Measurements from ENCODE around the gene USH2A.

USH2A gene

DNA sequence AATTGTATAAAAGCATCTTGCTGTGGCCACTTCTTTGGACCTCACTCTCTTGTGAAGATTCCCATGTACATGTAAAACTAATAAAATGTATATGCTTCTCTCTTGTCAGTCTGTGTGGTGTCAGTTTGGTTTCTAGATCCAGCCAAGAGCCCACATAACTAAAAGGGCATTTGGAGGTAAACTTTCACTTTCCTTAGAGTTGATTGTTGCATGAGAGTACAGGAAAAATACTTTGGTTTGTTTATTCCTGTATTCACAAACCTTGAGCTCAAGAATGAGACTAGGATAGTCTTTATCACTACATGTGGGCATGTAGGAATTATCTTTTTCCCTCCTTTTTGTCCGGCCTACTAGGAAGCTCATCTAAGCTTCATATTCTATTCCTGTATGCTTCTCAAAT, 805.3 kb downstream of the USH2A start:
- H3K9me3 ChIP-seq (ENCODE audit: insufficient read depth, low read length), result no peaks in the 10 kb centered on the region
- no peaks in the 10 kb centered on the region for H3K36me3 ChIP-seq (ENCODE audit: low read length)
- H3F3A ChIP-seq (ENCODE audit: insufficient read depth), result no peaks in the 10 kb centered on the region
- H3K4me3 ChIP-seq (ENCODE audit: insufficient read depth, low read length, poor library complexity, severe bottlenecking), result no peak overlapping the region
- no peak overlapping the region for H3K27ac ChIP-seq (ENCODE audit: low read depth, low read length)
- TF ChIP-seq, protein P1, sequence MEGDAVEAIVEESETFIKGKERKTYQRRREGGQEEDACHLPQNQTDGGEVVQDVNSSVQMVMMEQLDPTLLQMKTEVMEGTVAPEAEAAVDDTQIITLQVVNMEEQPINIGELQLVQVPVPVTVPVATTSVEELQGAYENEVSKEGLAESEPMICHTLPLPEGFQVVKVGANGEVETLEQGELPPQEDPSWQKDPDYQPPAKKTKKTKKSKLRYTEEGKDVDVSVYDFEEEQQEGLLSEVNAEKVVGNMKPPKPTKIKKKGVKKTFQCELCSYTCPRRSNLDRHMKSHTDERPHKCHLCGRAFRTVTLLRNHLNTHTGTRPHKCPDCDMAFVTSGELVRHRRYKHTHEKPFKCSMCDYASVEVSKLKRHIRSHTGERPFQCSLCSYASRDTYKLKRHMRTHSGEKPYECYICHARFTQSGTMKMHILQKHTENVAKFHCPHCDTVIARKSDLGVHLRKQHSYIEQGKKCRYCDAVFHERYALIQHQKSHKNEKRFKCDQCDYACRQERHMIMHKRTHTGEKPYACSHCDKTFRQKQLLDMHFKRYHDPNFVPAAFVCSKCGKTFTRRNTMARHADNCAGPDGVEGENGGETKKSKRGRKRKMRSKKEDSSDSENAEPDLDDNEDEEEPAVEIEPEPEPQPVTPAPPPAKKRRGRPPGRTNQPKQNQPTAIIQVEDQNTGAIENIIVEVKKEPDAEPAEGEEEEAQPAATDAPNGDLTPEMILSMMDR (IDR thresholded peaks at IDR 0.05; ENCODE audit: insufficient read depth, low read length, poor library complexity, severe bottlenecking), result no peak
- no peak for TF ChIP-seq EZH2phosphoT487 (conservative IDR thresholded peaks at IDR 0.05; ENCODE audit: low read length)
- H3K79me2 ChIP-seq (ENCODE audit: insufficient read depth, low read length), result no peaks in the 10 kb centered on the region
- H3K9me2 ChIP-seq (replicated peaks; ENCODE audit: insufficient read depth, low read length), result no peaks in the 10 kb centered on the region
- H3K27me3 ChIP-seq (ENCODE audit: low read length), result no peaks in the 10 kb centered on the region
- no peak overlapping the region for H3K4me2 ChIP-seq (ENCODE audit: low read depth, low read length, poor library complexity, severe bottlenecking)
- no peak overlapping the region for H2AFZ ChIP-seq (ENCODE audit: low read depth, low read length, severe bottlenecking)
- no peak overlapping the region for H3K9ac ChIP-seq (ENCODE audit: low read length)
- H4K20me1 ChIP-seq (ENCODE audit: low read depth, low read length), result no peaks in the 10 kb centered on the region

DNA sequence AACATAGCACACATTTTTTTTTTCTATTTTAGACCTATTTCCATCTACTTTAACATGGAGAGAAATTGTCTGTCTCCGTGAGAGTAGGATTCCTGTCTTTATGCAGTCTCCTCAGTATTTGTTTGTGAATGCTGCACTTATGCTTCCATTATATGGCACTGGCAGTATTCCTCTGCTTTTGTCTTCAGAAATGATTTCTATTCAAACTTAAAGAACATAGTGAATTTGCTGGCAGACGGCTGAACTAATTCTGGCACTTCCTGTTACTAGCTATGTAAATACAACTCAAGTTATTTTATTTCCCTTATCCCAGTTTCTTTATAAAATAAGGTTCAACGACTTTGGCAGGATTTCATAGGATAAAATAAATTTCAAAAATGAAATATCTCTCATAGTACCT, 810.9 kb downstream of the USH2A start:
- Histone ChIP-seq H3K27me3 (ENCODE audit: low read length) (no peaks in the 10 kb centered on the region), H3K9ac (ENCODE audit: low read length) (no peak overlapping the region), H3K4me3 (ENCODE audit: insufficient read depth, low read length, poor library complexity, severe bottlenecking) (no peak overlapping the region), H3K27ac (ENCODE audit: low read depth, low read length) (no peak overlapping the region), H3K9me3 (ENCODE audit: insufficient read depth, low read length) (no peaks in the 10 kb centered on the region), H3K4me2 (ENCODE audit: low read depth, low read length, poor library complexity, severe bottlenecking) (no peak overlapping the region), H4K20me1 (ENCODE audit: low read depth, low read length) (no peaks in the 10 kb centered on the region), H3K9me2 (replicated peaks; ENCODE audit: insufficient read depth, low read length) (no peaks in the 10 kb centered on the region), H3K36me3 (ENCODE audit: low read length) (no peaks in the 10 kb centered on the region), H3K79me2 (ENCODE audit: insufficient read depth, low read length) (no peaks in the 10 kb centered on the region), H3F3A (ENCODE audit: insufficient read depth) (no peaks in the 10 kb centered on the region), H2AFZ (ENCODE audit: low read depth, low read length, severe bottlenecking) (no peak overlapping the region)
- TF ChIP-seq, protein P1 (IDR thresholded peaks at IDR 0.05; ENCODE audit: insufficient read depth, low read length, poor library complexity, severe bottlenecking), result no peak
- TF ChIP-seq EZH2phosphoT487 (conservative IDR thresholded peaks at IDR 0.05; ENCODE audit: low read length), result no peak

DNA sequence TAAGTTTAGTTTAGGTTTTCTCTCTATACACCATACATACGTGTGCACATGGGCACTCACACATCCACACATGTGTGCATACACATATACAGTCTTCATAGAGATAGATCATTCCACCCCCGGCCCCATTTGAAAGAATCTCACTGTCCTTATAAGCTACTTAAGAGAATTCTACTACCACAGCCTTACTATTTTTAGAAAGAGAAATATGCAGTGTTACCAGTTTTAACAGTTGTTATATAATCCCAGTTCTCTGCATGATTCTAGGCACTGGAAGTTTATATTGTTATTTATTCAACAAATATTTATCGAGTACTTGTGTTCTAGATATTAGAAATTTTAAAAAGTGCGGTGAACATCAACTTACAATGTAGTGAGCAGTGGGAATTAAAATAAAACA, 814.6 kb downstream of the USH2A start:
- no peak overlapping the region for H3K9ac ChIP-seq (ENCODE audit: low read length)
- H3K9me2 ChIP-seq (replicated peaks; ENCODE audit: insufficient read depth, low read length), result no peaks in the 10 kb centered on the region
- H3K4me3 ChIP-seq (ENCODE audit: insufficient read depth, low read length, poor library complexity, severe bottlenecking), result no peak overlapping the region
- no peaks in the 10 kb centered on the region for H3K36me3 ChIP-seq (ENCODE audit: low read length)
- H2AFZ ChIP-seq (ENCODE audit: low read depth, low read length, severe bottlenecking), result no peak overlapping the region
- no peaks in the 10 kb centered on the region for H3K27me3 ChIP-seq (ENCODE audit: low read length)
- no peaks in the 10 kb centered on the region for H3K79me2 ChIP-seq (ENCODE audit: insufficient read depth, low read length)
- H3K9me3 ChIP-seq (ENCODE audit: insufficient read depth, low read length), result no peaks in the 10 kb centered on the region
- no peak overlapping the region for H3K27ac ChIP-seq (ENCODE audit: low read depth, low read length)
- H3F3A ChIP-seq (ENCODE audit: insufficient read depth), result no peaks in the 10 kb centered on the region
- no peak overlapping the region for H3K4me2 ChIP-seq (ENCODE audit: low read depth, low read length, poor library complexity, severe bottlenecking)
- no peaks in the 10 kb centered on the region for H4K20me1 ChIP-seq (ENCODE audit: low read depth, low read length)
- TF ChIP-seq EZH2phosphoT487 (conservative IDR thresholded peaks at IDR 0.05; ENCODE audit: low read length), result no peak
- TF ChIP-seq, protein P1 (IDR thresholded peaks at IDR 0.05; ENCODE audit: insufficient read depth, low read length, poor library complexity, severe bottlenecking), result no peak

Measured in SU-DHL-6 (cell line).